ENCODE results near the gene DSE.
A peak's percentile ranks its signal among the peaks of the same experiment; 100 is the strongest.
"Not testable (repeated sequence)": the region's sequence is repeated elsewhere in the genome, so short reads cannot be mapped to it uniquely, and the experiment has no call there.

The DSE gene

DNA sequence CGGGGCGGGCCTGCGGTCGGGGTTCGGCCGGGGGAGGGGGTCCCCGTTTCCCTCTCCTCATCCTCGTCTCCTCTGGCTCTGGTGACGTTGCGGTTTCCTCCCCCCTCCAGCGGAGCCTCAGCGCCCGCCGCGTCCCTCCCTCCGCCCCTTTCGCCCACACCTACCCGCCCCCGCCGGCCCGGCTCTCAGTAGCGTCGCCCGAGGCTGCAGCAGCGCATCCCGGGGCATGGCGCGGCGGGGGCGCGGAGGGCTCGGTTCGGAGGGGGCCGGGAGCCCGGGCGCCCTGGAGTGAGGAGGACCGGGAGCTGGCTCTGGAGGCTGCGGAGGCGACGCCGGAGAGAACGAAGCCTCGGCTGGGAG is at the start of gene DSE:
DSE (plus strand) TSS at position 188 of the 360 bp plus-strand sequence. CDS start 28,304 bp downstream, outside the sequence.
- peak; percentile 45 for DNase-seq

DNA sequence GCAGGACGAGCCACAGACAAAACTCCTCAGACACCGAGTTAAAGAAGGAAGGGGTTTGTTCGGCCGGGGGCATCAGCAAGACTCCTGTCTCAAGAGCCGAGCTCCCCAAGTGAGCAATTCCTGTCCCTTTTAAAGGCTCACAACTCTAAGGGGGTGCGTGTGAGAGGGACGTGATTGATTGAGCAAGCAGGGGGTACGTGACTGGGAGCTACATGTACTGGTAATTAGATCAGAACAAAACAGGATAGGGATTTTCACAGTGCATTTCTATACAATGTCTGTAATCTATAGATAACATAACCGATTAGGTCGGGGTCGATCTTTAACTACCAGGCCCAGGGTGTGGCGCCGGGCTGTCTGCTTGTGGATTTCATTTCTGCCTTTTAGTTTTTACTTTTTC is 48.8 kb upstream of the DSE start:
- DNase-seq: not testable (repeated sequence)

DNA sequence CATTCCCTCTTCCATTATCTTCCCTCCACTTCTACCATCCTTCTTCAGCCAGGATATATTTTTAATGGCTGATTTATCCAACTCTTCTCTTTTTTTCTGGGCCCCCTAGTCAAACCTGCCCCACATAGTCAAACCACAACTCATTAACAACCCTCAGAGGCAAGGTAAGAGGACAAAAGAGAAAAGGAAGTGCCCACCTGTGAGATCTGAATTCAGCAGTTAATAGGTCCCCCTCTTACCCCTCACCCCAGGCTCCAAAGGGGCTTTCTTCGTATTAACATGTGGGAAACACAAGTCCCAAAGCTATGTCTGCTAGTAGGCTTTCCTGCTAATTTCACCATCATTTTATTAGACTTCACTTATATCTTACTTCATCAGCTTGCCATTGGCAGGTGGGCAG is 46.9 kb upstream of the DSE start:
- DNase-seq: no peak

DNA sequence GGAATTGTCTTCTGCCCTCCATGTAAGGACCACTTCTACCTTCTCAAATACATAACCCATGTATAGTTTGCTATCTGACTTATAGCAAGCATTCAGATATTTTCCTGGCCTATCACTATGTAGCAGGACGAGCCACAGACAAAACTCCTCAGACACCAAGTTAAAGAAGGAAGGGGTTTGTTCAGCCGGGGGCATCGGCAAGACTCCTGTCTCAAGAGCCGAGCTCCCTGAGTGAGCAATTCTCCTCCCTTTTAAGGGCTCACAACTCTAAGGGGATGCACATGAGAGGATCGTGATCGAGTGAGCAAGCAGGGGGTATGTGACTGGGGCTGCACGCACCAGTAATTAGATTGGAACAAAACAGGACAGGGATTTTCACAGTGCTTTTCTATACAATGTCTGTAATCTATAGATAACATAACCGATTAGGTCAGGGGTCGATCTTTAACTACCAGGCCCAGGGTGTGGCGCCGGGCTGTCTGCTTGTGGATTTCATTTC is 45.1 kb upstream of the DSE start:
- DNase-seq: not testable (repeated sequence)

DNA sequence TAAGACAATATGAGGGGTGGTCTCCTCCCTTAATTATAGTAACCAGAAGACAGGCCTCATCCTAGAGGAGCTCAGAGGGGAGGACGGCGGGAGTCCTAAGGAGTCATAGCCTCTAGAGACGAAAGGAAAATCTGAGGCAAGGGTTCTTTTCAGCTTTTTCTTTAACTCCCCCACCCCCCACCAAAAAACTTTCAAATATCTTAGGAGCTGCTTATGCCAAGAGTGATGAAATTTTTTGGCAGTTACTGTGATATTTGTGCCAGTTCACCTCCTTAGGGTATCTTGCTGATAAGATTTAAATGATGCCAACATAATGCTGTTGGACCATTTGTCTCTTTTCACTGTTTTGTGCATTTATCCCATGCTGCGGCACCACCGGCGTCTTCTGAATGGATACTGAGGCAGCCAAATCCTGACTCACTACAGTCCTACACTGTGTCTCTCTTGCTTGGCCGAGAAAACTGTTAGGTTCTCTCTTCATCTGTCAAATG is 44.5 kb upstream of the DSE start:
- DNase-seq: no peak

DNA sequence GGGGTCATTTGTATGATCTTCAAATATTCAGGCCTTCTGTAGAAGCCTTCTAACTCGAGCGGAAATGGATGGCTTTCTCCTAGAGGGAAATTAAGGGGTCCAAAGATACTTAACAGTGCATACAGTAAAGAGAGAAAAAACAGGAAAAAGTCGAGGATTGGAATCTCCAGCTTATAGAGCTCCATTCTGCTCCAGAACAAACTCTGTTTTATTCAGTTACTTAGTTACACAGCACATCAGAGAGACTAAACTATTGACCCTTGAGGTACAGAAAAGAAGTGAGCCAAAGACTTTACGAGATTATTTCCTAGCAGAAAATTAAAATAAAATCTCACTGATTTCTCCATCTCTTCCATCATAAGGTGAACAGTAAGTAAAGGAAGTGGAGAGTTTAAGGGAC is 43.8 kb upstream of the DSE start:
- DNase-seq: no peak

DNA sequence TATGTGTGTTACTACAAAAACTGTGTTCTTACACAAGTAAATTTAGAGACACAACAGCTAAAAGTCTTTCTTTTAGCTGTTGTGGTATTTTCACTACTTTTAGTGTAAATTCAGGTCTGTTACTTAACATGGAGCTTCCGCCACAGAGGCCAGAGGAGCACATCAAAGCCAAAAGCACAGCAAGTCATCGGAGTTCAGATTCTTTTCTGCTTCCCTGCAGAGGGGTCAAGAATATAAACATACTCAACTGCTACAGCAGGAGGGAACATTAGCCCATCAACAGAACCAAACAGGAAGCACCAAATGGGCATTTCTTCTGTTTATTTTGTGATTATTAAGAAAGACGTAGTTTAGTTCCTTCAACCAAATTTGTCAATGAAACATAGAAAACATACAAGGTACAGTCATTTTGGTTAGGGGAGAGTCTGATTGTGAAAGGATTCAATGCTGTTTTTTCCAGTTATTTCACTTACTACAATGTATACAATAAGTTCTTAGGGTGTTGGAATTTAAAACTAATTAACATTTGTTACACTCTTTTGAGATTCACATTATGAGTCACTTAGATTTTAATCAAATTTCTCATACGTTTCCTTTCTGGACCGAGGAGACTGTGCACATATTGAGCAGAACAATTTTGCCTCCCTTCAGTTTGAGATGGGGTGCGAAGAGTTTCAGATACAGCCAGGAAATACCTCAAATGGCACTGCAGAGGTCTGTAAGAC is 42.8 kb upstream of the DSE start:
- no peak for DNase-seq

DNA sequence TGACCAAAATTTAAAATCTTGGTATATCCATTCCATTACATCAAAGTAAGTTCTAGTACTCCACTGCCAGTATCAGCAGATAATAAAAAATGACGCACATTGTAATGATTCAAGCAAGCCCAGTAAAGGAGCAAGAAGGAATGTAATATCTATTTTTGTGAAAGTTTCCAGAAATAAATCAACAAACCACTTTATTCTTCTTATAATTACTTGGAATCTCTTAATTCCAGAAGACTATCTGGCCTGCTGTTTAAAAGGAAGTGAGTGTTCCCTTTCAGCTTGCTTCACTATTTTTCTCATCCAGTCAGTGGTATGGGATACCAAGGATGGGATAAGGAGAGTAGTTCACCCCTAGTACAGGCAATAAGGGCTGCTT is 42.2 kb upstream of the DSE start:
- no peak for DNase-seq

DNA sequence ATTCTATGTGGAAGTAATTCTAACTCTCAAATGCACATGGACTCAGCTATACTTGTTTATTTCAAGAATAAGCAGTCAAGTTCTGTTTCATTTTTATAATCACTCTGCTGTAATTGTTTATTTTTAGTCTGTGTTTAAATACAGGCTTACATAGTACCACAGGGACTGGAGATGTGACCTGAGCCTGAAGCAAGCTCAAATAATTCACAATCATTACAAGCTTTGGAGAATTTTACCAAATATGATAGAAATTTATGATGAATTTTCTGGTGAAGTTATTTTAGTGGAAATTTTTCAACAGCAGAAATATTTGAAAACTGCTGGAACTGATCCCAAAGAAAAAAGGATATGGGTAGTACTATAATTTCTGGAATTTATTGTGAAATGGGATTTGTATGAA is 41.6 kb upstream of the DSE start:
- DNase-seq: no peak

DNA sequence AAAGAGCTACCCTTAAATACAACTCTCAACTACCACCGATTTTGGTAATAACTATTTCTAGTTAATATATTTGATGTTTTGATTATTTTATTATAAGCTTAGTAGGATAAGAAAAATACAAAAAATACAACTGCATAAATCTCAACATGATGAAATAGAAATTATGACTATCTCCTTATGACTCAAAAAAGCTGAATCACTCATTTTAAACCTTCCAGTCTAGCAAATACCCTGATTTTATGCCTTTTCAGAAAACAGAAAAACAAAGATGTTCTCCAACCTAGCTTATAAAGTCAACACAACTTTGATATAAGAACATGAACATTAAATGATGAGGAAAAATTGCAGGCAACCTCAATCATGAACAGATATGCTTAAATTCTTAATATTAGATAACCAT is 40.2 kb upstream of the DSE start:
- DNase-seq: no peak

DNA sequence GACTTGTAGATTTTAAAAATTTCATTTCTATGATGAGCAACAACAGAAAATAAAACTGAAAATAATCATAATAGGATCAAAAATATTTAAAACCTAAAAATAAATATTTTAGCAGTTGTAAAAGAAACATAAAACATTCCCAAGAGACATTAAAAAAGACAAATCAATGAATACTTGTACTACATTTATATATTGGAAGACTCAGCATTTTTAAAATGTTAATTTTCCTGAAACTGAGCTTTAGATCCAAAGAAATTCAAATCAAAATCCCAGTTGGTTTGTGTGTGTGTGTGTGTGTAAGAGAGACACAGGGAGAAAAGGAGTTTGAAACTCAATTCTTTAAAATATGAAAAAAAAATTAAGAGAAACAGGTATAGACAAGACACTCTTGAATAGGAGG is 38.7 kb upstream of the DSE start:
- no peak for DNase-seq

DNA sequence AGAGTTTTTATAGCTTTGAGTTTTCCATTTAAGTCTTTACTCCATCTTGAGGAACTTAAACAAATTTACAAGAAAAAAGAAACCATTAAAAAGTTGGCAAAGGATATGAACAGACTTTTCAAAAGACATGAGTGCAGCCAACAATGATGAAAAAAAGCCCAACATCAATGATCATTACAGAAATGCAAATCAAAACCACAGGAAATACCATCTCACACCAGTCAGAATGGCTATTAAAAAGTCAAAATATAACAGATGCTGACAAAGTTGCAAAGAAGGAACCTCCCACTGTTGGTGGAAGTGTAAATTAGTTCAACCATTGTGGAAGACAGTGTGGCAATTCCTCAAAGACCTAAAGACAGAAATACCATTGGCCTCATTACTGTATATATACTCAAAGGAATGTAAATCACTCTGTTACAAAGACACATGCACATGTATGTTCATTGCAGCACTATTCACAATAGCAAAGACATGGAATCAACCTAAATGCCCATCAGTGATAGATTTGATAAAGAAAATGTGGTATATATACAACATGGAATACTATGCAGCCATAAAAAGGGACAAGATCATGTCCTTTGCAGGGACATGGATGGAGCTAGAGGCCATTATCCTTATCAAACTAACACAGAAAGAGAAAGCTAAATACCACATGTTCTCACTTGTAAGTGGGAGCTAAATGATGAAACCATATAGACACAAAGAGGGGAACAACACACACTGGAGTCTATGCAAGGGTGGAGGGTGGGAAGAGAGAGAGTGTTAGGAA is 35.9 kb upstream of the DSE start:
- not testable (repeated sequence) for DNase-seq

DNA sequence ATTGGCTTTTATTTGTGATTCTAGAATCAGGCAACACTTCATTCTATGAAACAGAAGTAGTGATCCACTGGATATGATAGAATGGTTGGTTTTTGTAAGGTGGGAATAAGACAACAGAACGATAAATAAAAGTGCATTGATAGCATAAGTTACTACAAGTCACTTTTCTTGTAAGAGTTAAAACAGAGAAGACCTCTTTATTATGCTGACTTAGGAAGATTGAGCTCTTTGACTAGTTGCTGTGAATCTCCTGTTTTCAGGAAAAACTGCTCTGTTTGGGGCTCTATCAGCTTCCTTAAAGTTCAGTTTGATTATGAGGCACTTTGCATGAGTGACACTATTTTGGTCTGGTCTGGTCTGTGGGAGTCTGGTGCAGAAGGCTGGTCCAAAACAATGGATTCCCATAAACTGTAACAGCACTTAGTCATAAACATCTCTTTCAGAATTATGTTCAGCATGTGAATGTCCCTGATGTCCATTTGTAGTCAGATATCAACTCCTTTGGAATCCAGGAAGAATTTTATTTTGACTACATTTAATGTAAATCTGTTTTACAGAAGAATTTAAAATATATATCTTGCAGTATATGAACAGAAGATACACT is 35.0 kb upstream of the DSE start:
- no peak for DNase-seq

DNA sequence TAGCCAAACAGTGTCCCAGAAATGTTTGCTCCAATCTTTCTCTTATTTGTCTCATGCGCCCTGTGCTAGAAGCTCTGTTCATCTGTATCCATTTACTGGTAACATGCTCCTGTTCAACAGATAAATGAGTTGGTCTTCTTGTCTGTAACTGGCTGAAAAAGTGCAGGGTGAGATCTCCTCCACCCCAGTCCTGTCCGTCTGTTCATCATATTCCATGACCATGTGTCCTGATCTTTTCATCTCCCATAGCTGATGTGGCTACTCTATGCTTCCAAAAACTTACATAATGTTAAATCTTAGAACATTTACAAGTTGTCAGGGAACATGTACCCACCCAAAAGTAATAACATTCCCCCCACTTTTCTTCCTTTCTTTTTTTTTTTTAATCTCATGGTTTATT is 31.8 kb upstream of the DSE start:
- no peak for DNase-seq

DNA sequence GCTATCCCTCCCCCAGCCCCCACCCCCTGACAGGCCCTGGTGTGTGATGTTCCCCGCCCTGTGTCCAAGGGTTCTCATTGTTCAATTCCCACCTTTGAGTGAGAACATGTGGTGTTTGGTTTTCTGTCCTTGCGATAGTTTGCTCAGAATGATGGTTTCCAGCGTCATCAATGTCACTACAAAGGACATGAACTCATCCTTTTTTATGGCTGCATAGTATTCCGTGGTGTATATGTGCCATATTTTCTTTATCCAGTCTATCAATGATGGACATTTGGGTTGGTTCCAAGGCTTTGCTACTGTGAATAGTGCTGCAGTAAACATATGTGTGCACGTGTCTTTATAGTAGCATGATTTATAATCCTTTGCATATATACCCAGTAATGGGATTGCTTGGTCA is 30.1 kb upstream of the DSE start:
- not testable (repeated sequence) for DNase-seq

DNA sequence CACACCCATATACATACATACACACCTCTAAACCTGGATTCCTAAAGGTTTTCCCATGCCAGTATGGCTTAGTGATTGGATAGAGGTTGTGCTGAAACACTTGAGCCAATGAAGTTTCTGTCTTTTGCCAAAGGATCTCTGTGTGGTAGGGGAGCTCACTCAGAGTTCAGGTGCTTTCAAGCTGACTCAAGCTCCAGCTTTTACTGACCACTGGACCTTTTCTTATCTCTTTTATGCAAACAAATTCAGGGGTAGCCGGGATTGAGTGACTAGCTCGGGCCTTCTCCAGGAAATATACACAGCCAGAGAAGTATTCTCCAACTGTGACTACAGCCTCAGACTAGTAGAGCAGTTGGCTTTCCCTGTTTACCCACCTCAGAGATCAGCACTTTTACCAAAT is 21.5 kb upstream of the DSE start:
- no peak for DNase-seq

DNA sequence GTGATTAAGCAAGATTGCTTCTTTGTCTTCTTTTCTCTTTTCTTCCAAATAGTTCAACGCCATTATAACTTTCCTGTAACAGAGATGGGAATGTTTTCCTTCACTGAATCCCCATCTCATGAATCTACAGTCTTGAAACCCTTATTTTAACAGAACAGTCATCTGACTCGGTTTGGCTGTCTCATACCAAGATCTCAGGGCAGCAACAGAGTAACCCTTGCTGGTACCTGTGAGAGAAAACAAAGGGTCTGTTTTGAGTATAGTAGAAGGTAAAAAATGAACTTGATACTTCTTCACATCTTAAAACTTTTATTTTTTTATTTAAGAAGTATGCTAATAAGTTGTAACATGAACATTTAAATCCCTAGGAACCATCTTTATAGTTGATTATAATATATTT is 19.6 kb upstream of the DSE start:
- no peak for DNase-seq

DNA sequence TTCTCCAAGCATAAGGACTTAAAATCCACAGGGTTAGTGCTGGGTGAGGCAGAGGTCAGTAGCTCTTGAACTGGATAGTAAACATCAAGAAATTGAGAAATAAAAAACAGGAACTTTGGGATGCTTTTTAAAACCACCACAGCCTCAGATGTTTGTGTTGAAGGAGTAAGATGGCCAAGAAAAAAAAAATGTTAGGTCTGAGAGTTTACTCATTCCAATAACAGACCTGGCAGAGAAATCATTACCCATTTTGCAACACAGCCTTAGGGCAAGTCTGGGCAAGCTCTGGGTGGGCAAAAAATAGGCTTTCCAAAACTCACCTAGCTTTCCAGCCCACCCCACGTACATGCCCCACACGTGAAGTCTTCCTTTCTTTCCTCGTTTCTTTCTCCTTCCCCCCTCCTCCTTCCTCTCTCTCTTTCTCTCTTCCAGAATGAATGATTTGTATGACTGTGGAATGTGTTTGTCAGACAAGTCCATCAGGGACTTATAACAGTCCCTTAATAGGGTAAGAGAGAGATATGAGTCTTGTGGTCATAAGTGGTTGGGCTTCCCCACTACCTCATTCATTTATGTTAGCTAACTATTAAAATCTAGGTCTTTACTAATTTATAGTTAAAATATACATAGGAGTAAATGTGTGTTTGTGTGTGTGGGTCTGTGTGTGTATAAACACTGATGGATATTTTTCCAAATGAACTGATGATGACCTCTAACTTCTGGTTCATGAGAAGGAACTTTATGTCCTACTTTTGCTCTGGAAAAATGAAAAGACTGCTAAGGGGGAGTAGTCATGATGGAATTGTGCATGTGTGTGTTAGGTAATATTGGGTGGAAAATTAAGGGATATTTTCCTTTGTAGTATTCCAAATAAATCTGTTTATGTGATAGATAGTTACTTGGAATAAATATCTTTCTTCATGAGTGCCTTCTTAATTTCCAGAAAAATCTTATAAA is 18.0 kb upstream of the DSE start:
- DNase-seq: no peak

DNA sequence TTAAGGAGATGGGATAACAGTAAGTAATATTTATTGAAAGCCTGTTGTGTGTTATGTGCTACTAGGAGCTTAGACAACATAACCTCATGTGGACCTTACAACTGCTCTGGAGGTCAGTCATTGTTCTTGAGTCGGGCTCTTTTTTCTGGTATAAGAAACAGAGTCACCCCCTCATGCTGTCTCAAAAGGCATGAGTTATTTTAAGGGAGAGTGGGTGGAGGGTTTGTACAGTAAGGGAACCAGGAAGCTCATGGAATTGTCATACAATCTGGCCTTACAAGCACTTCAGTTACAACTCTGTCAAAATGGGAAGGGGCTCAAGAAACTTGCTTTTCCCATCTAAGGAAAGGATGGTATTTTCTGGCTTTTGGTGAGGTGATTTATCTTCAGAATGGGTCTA is 16.5 kb upstream of the DSE start:
- no peak for DNase-seq

DNA sequence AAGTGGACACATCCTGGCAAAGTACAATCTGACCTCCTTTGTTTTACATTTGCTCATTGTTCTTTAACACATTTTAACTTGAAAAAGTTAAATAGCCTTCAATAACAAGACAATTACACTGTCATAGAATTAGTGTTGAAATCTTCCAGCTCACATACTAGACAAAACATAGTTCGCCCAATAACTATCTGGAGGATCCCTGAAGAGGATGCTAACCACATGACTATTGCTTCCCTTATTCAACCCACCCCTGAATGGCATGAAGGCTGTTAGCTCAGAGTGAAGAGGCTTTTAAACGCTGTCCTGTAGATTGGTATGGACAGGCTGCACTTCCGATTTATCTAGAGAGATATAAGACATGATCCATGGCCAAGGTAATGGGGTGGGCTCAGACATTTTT is 15.0 kb upstream of the DSE start:
- no peak for DNase-seq

DNA sequence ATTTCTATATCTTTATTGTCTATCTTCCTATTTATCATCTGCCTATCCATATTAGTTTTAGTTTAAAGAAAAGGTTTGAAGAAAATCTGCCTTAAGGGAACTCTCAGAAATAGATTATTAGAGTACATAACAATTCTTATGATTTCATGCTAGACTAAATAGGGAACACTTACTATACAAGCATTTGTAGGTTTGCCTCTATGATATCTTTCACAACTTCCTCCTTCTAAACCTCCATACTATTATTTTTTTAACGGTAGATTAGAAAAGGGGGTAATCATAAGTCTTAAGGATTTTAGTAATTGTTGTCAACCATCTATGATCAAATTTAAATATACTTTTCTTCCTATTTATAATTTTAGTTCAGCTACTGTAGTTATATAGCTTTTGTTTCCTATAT is 11.6 kb upstream of the DSE start:
- DNase-seq: no peak

DNA sequence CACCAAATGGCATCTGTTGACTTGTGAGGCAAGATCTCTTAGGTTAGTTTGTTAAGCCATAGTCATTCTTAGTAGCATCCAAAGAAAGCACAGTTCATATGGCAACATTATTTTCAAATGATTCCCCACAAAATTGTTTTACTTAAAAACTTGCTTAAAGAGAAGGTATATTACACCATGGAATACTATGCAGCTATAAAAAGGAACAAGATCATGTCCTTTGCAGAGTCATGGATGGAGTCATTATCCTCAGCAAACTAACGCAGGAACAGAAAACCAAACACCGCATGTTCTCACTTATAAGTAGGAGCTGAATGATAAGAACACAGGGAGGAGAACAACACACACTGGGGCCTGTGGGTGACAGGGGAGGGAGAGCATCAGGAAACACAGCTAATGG is 10.9 kb upstream of the DSE start:
- no peak for DNase-seq

DNA sequence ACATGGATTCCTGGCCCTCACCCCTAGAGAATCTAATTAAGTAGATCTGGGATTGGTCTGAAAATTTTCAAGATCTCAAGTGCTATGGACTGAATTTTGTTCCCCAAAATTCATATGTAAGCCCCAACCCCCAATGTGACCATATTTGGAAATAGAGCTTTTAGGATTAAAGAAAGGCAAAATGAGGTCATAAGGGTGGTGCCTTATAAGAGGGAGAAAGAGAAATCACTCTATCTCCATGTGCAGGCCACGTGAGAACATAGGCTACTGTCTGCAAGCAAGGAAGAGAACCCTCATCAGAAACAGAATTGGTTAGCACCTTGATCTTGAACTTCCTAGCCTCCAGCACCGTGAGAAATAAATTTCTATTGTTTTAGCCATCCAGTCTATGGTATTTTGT is 8.5 kb upstream of the DSE start:
- no peak for DNase-seq
